NT2/D1 (cell line): ENCODE data around the gene PI4K2A.

Experiments
- DNase-seq: peaks from one replicate; pipeline ENCODE4 v3.0.0-alpha.2; 2011; ENCODE audit warnings: low read depth, low spot score
- H3K27me3 ChIP-seq: 2 replicates; pipeline ENCODE4 v1.6.0; 2011; ENCODE audit warnings: mild to moderate bottlenecking; ENCODE audit not compliant: insufficient read length, insufficient read depth
- H3K36me3 ChIP-seq: 2 replicates; pipeline ENCODE4 v1.6.1; 2011; ENCODE audit warnings: mild to moderate bottlenecking, low read length, mixed read lengths; ENCODE audit not compliant: insufficient read depth, insufficient read length
- H3K4me1 ChIP-seq: 2 replicates; pipeline ENCODE4 v1.5.1; 2011; ENCODE audit not compliant: insufficient read depth, insufficient read length
- H3K4me3 ChIP-seq: 2 replicates; pipeline ENCODE4 v1.5.1; 2011; ENCODE audit warnings: low read depth; ENCODE audit not compliant: insufficient read length
- H3K9ac ChIP-seq: 2 replicates; pipeline ENCODE4 v1.6.0; 2011; ENCODE audit warnings: low read depth; ENCODE audit not compliant: insufficient read length
- H3K9me3 ChIP-seq: 2 replicates; pipeline ENCODE4 v1.5.1; 2011; ENCODE audit warnings: mild to moderate bottlenecking, low read length; ENCODE audit not compliant: insufficient read depth
- SUZ12 ChIP-seq: IDR thresholded peaks from 2 replicates; pipeline ENCODE4 v1.6.1; 2011; ENCODE audit not compliant: insufficient read length, insufficient read depth; ENCODE audit errors: extremely low read depth
- YY1 ChIP-seq: IDR thresholded peaks from 2 replicates; pipeline ENCODE4 v1.6.1; 2011; ENCODE audit not compliant: insufficient read length, insufficient read depth
- ZNF274 ChIP-seq: IDR thresholded peaks from 2 replicates; pipeline ENCODE4 v1.6.1; 2011; ENCODE audit warnings: mild to moderate bottlenecking, low read depth, low read length

PI4K2A gene

GRCh38 chr10:97701438-97702069, 61.1 kb downstream of the PI4K2A start:
- no peak for DNase-seq
- TF ChIP-seq ZNF274 (no peak), YY1 (no peak), SUZ12 (no peak)
- no peak overlapping the region for H3K9ac ChIP-seq
- no peaks in the 10 kb centered on the region for H3K27me3 ChIP-seq
- no peaks in the 10 kb centered on the region for H3K9me3 ChIP-seq
- no peaks in the 10 kb centered on the region for H3K36me3 ChIP-seq
- no peak overlapping the region for H3K4me3 ChIP-seq
- H3K4me1 ChIP-seq, result peaks cover 3% of the 10 kb centered on the region

GRCh38 chr10:97703398-97704067, 63.1 kb downstream of the PI4K2A start:
- H3K4me1 ChIP-seq, result peaks cover 3% of the 10 kb centered on the region
- no peak for TF ChIP-seq SUZ12
- no peak for TF ChIP-seq ZNF274
- no peak for TF ChIP-seq YY1
- no peak for DNase-seq
- H3K9ac ChIP-seq, result no peak overlapping the region
- H3K4me3 ChIP-seq, result no peak overlapping the region
- H3K9me3 ChIP-seq, result no peaks in the 10 kb centered on the region
- no peaks in the 10 kb centered on the region for H3K27me3 ChIP-seq
- no peaks in the 10 kb centered on the region for H3K36me3 ChIP-seq

GRCh38 chr10:97704341-97704740, 63.9 kb downstream of the PI4K2A start:
- Histone ChIP-seq H3K4me3 (no peak overlapping the region), H3K27me3 (no peaks in the 10 kb centered on the region), H3K9ac (no peak overlapping the region), H3K36me3 (no peaks in the 10 kb centered on the region), H3K4me1 (peaks cover 3% of the 10 kb centered on the region), H3K9me3 (no peaks in the 10 kb centered on the region)
- TF ChIP-seq SUZ12, result no peak
- TF ChIP-seq YY1, result no peak
- no peak for TF ChIP-seq ZNF274
- no peak for DNase-seq

- TF ChIP-seq ZNF274 (no peak), SUZ12 (no peak), YY1 (no peak)
- DNase-seq, result no peak
- peaks cover 3% of the 10 kb centered on the region for H3K4me1 ChIP-seq
Observed at GRCh38 chr10:97705006-97705670, 64.7 kb downstream of the PI4K2A start.

GRCh38 chr10:97707134-97707861, 66.8 kb downstream of the PI4K2A start:
- TF ChIP-seq YY1 (no peak), ZNF274 (no peak), SUZ12 (no peak)
- Histone ChIP-seq H3K9ac (no peak overlapping the region), H3K4me1 (peaks cover under 1% of the 10 kb centered on the region)

More at GRCh38 chr10:97705006-97705670, 64.7 kb downstream of the PI4K2A start:
- Histone ChIP-seq H3K9ac (no peak overlapping the region), H3K9me3 (no peaks in the 10 kb centered on the region), H3K36me3 (no peaks in the 10 kb centered on the region), H3K27me3 (no peaks in the 10 kb centered on the region), H3K4me3 (no peak overlapping the region)

GRCh38 chr10:97708167-97708566, 67.7 kb downstream of the PI4K2A start:
- DNase-seq, result no peak
- TF ChIP-seq ZNF274 (no peak), SUZ12 (no peak), YY1 (no peak)
- H3K4me3 ChIP-seq, result no peak overlapping the region
- H3K36me3 ChIP-seq, result no peaks in the 10 kb centered on the region
- H3K4me1 ChIP-seq, result no peaks in the 10 kb centered on the region
- H3K9me3 ChIP-seq, result no peaks in the 10 kb centered on the region
- H3K27me3 ChIP-seq, result no peaks in the 10 kb centered on the region
- H3K9ac ChIP-seq, result no peak overlapping the region

More at GRCh38 chr10:97707134-97707861, 66.8 kb downstream of the PI4K2A start:
- Histone ChIP-seq H3K27me3 (no peaks in the 10 kb centered on the region), H3K4me3 (no peak overlapping the region), H3K9me3 (no peaks in the 10 kb centered on the region), H3K36me3 (no peaks in the 10 kb centered on the region)
- no peak for DNase-seq
